Measurements from ENCODE around the gene TTC23L. TPM values are rescaled to one million over a fixed set of nuclear protein-coding genes. Genes with fewer than 3 reads are reported as not detected.

Gene TTC23L
- total RNA-seq, 1 donor from 2014 or later = 1.6 TPM

GRCh38 chr5:34833090-34833489 is 5.9 kb upstream of the TTC23L start:
- no peak for DNase-seq (ENCODE audit: low spot score)

DNA sequence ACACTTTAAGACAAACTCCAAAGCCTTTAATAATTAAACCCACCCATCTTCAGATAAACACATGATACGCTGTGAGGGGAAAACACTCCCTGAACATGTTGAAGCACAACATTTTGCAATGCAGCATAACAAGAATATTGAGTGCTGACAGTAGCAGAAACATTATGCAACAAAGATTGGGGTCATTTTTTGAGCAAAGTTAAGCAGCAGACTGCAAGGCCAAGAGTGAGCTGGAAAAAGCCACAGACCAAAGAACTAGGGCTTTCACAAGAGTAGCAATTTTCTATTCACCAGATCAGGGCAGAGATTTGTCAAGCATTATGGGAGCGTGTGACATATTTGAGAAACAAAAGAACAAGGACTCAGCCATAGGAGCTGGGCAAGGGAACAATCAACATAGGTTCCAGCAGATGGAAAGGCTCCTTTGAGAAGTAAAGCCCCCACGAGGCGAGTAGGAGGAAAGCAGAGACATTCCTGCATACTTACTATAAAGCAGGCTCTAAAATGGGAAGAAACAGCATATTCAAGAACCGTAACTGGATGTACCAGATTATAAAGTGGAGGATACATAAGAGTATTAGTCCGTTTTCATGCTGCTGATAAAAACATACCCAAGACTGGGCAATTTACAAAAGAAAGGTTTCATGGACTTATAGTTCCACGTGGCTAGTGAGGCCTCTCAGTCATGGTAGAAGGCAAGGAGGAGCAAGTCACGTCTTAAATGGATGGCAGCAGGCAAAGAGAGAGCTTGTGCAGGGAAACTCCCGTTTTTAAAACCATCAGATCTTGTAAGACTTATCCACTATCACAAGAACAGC is 4.8 kb upstream of the TTC23L start:
- no peak for DNase-seq (ENCODE audit: low spot score)

- DNase-seq (ENCODE audit: low spot score) = no peak
Observed at GRCh38 chr5:34834794-34835089, 4.2 kb upstream of the TTC23L start.

DNA sequence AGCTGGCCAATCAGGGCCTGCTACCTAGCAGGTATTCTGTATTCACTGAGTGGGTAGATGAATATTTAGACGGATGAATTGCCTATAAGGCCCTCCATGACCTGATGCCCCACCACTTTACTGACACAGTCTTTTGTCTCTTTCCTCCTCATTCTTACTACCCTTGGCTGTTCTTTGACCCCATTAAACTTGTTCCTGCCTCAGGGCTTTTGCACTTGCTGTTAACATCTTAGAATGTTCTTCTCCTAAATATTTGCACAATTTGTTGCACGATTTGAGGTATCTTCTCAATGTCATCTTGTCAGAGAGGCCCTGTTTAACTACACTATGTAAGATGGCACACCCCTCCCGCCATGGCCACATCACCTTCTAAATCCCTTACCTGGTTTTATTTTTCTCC is 3.3 kb upstream of the TTC23L start:
- no peak for DNase-seq (ENCODE audit: low spot score)

GRCh38 chr5:34841816-34842215 is 2.9 kb downstream of the TTC23L start:
- DNase-seq (ENCODE audit: low spot score) = no peak

DNA sequence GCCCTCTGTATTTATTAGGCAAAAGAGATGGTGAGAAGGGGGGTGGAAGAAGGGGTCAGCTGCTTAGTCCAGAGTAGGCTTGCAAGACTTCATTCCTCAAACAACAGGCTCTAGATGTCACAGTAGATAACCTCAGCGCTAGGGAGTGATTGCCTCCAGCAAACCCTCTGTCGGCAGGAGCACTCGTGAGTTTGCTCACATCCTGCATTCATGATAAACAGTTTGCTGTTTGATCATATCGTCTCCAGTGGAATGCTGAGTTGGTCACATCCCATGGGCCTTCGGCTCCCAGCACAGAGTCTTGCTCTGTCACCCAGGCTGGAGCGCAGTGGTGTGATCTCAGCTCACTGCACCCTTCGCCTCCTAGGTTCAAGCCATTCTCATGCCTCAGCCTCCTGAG is 3.6 kb downstream of the TTC23L start:
- DNase-seq (ENCODE audit: low spot score) = no peak

DNA sequence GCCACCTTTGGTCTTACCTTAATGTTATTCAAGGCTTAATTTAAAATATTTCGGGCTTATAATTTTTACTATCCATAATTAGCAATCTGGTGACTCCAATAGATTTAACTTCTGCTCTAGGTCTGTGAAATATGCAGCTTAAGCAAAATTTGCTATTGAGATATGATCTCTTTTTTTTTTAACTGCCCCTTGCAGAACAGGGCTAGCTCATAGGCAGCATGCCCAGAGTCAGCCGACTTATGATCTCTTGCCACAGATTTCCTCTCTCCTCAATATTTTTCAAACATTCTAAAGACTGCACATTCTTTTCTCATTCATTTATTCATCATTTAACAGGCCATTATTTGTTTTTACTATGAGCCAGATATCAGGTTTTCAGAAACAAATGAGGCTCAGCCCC is 4.5 kb downstream of the TTC23L start:
- no peak for DNase-seq (ENCODE audit: low spot score)

DNA sequence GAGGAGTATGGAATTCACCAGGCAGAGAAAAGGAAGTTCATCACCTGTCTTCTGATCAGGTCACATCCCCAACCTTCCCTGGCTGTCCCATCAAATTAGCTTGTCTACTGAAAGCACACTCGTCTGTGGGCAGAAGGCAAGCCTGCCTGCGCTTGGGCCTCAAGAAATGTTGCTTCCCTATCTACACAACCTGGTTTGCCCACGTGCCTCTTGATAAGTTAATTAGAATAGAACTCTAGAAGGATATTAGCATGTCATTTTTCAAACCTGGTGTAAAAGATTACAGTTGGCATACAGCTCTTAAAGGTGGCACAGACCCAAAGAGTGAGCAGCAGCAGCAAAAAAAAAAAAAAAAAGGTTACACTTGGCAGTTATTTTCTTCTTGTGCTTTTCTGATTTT is 5.1 kb downstream of the TTC23L start:
- DNase-seq (ENCODE audit: low spot score) = no peak

DNA sequence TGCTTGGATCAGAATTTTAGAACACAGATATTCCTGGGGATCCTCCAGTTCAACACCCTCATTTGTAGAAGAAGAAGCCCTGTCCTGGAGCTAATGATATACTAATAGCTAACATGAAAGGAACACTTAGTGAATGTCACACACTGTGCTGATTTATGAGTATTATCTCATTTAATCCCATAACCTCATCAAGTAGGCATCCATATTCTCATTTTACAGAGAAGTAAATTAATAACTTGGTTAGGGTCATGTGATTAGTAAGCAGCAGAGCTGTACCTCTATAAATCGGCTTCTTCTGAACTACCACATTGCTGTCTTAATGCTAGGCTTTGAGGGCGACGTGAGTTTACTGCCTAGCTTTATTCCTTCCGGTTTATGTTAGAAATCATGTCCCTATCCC is 6.0 kb downstream of the TTC23L start:
- no peak for DNase-seq (ENCODE audit: low spot score)

GRCh38 chr5:34847056-34847455 is 8.1 kb downstream of the TTC23L start:
- no peak for DNase-seq (ENCODE audit: low spot score)

GRCh38 chr5:34847552-34847951 is 8.6 kb downstream of the TTC23L start:
- DNase-seq (ENCODE audit: low spot score) = no peak

- DNase-seq (ENCODE audit: low spot score) = no peak
Observed at GRCh38 chr5:34848230-34848629, 9.3 kb downstream of the TTC23L start.

DNA sequence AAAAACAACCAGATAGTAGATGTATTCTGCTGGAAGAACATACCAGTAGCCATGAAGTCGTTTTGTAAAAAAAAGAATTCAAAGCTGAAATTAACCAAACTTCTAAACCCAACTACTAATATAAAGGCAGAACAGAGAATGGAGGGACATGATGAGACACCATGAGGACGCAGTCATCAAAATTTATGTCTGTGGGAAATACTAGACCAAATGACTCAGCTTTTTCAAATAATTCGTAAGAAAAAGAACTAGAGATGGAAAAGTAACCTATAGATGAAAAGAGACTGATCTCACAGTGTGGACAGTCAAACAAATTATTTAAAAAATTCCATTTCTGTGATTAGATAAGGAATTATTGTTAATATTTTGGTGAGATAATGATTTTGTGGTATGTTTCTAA is 10.3 kb downstream of the TTC23L start:
- DNase-seq (ENCODE audit: low spot score) = no peak

- no peak for DNase-seq (ENCODE audit: low spot score)
Observed at GRCh38 chr5:34854459-34855174, 15.7 kb downstream of the TTC23L start.

DNA sequence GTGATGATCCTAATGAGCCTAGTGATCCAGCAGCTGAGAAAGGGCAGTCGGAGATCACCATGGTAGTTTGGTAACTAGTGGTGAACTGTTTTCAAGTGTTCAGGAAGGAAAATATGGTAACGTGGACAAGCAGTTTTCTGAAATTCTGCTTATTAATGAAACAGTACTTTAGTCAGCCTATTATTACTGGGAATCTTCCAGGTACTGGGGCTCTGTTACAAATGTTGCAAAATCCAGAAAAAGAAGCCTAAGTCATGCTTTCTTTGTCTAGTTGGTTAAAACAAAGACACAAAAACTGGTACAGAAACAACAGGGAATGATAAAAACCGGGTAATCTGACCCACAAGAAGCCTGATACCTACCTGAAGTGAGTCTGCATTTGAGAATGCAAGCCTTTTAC is 18.2 kb downstream of the TTC23L start:
- DNase-seq (ENCODE audit: low spot score) = no peak

- DNase-seq (ENCODE audit: low spot score) = no peak
Observed at GRCh38 chr5:34857894-34858293, 18.9 kb downstream of the TTC23L start.

DNA sequence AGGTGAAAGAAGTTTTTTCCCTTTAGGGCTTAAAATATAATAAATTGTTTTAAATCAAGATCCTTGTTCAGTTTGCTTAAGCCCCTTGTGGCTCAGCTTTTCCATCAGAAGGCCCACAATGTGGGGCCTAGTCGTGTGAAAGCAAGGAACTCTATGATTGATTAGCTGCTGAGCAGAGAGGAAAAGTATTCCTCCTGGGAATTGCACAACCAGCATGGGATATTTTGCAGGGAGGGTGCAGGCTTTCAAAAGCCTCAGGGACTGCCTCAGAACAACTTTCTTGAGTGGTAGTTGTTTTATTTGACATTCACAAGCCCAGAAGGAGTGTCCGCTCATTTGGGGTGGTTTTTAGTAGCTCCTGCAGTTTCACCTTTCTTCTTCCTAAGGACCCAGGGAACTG is 19.8 kb downstream of the TTC23L start:
- DNase-seq (ENCODE audit: low spot score) = no peak

DNA sequence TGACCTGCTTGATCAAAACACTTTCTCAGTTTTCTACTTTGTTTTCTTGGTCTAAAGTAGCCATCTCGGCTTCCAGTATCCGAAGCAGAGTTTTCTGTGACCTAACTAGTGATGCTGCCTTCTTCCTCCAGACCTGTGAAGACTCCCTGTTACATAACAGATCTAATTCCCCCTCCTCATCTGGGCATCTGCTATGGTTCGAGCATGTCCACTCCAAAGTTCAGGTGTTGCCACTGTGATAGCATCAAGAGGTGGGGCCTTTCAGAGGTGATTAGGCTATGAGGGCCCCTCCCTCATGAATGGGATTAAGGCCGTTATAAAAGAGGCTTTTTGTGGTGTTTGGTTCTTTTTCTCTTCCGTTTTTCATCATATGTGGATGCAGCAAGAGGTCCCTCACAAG is 20.3 kb downstream of the TTC23L start:
- DNase-seq (ENCODE audit: low spot score) = no peak

DNA sequence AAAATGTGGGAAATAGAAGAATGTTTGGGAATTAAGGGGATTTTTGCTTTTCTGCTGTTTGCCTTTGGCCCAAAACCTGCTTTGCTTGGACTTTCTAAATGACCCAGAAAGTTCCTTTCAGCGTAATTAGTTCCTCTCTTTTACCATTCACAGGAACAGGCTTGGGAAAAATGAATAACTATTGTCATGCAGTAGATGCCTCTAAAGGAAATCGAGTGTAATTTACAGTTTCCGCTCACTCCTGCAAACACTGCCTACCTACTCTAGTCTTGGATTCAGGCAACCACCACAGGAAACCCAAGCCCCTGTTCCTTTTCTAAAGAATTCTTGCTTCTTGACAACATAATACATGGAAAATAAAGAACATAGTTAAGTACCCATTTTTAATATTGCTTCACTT is 25.0 kb downstream of the TTC23L start:
- DNase-seq (ENCODE audit: low spot score) = no peak

GRCh38 chr5:34865091-34865490 is 26.1 kb downstream of the TTC23L start:
- DNase-seq (ENCODE audit: low spot score) = no peak

DNA sequence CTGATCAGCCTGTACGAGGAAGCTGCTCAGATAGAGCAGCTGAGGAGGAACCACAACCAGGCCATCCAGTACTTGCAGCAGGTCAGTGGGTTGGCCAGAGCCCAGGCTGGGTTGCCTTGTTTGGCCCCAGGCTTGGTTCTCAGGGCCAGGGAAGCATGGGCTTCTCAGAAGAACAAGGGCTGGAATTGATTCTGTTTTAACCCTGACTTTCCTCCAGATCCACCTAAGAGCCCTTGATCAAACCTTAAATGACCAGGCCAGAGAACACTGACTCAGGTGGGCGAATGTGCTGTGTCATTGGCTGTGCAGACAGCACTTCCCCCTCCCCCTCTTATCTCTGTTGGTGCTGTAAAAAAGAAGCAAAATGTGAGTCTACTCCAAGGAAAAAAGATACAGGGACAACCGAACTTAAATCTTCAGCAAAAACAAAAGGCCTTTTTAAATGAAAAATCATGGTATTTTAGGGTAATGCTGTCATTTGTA is 28.1 kb downstream of the TTC23L start:
- DNase-seq (ENCODE audit: low spot score) = no peak

GRCh38 chr5:34867660-34868059 is 28.7 kb downstream of the TTC23L start:
- no peak for DNase-seq (ENCODE audit: low spot score)

GRCh38 chr5:34868791-34869190 is 29.8 kb downstream of the TTC23L start:
- DNase-seq (ENCODE audit: low spot score) = no peak

GRCh38 chr5:34869256-34869655 is 30.3 kb downstream of the TTC23L start:
- no peak for DNase-seq (ENCODE audit: low spot score)

Data from mucosa of gallbladder (tissue), 1 donor.